IMR-90 (cell line): ENCODE data around the gene NR2C2.

Source experiments
- BHLHE40 ChIP-seq: fragments of 150-350 bp; IDR thresholded peaks from 2 replicates; pipeline ENCODE4 v1.6.1; 2016; ENCODE audit warnings: mild to moderate bottlenecking, low read depth, low read length
- CEBPB ChIP-seq: IDR thresholded peaks from 2 replicates; pipeline ENCODE4 v1.6.1; 2012; ENCODE audit warnings: low read depth, low read length, improper control_type of control experiment
- CTCF ChIP-seq: conservative IDR thresholded peaks from 2 replicates; pipeline ENCODE4 v1.5.1; 2012; ENCODE audit warnings: mild to moderate bottlenecking, low read depth, low read length, improper control_type of control experiment
- ELK1 ChIP-seq: fragments of 150-350 bp; IDR thresholded peaks from 2 replicates; pipeline ENCODE4 v1.6.1; 2016; ENCODE audit warnings: low read depth, mild to moderate bottlenecking, low read length, moderate library complexity, borderline replicate concordance
- FOS ChIP-seq: fragments of 150-350 bp; IDR thresholded peaks from 2 replicates; pipeline ENCODE4 v1.6.1; 2016; ENCODE audit warnings: low read depth, low read length
- MAFK ChIP-seq: IDR thresholded peaks from 2 replicates; pipeline ENCODE4 v1.6.1; 2012; ENCODE audit warnings: low read depth, low read length, improper control_type of control experiment
- MAZ ChIP-seq: IDR thresholded peaks from 2 replicates; pipeline ENCODE4 v1.6.1; 2012; ENCODE audit warnings: low read depth, mild to moderate bottlenecking, low read length, improper control_type of control experiment, moderate library complexity, borderline replicate concordance
- MXI1 ChIP-seq: IDR thresholded peaks from 2 replicates; pipeline ENCODE4 v1.6.1; 2012; ENCODE audit warnings: low read depth, mild to moderate bottlenecking, low read length, moderate library complexity, borderline replicate concordance
- POLR2A ChIP-seq: IDR thresholded peaks from 2 replicates; pipeline ENCODE4 v1.6.1; 2012; ENCODE audit warnings: mild to moderate bottlenecking, low read depth, low read length
- RAD21 ChIP-seq: IDR thresholded peaks from 2 replicates; pipeline ENCODE4 v1.6.1; 2012; ENCODE audit warnings: low read length, improper control_type of control experiment
- RFX5 ChIP-seq: IDR thresholded peaks from 2 replicates; pipeline ENCODE4 v1.8.0; 2012; ENCODE audit warnings: low read depth, mild to moderate bottlenecking, low read length, moderate library complexity
- SMC3 ChIP-seq: fragments of 150-350 bp; IDR thresholded peaks from 2 replicates; pipeline ENCODE4 v1.6.1; 2016; ENCODE audit warnings: low read depth, mild to moderate bottlenecking, antibody characterized with exemption, low read length, moderate library complexity
- USF2 ChIP-seq: fragments of 150-350 bp; IDR thresholded peaks from 2 replicates; pipeline ENCODE4 v1.6.1; 2017; ENCODE audit warnings: mild to moderate bottlenecking, antibody characterized with exemption, low read length, low read depth

GRCh38 chr3:14918356-14918860 is 29.0 kb upstream of the NR2C2 start:
- TF ChIP-seq CTCF = no peak
- TF ChIP-seq RAD21 = no peak
- no peak for TF ChIP-seq CEBPB
- TF ChIP-seq USF2 = no peak
- TF ChIP-seq BHLHE40 = no peak
- no peak for TF ChIP-seq MAFK
- no peak for TF ChIP-seq POLR2A
- TF ChIP-seq SMC3 = no peak
- TF ChIP-seq ELK1 = no peak
- TF ChIP-seq MAZ = no peak
- TF ChIP-seq FOS = no peak
- TF ChIP-seq RFX5 = no peak
- no peak for TF ChIP-seq MXI1
